NCI-H2107 (cell line): ENCODE data around the gene ZNF436.
"Not testable (repeated sequence)": the region's sequence is repeated elsewhere in the genome, so short reads cannot be mapped to it uniquely, and the experiment has no call there.

Source experiments
- DNase-seq: peaks from one replicate; lab custom pipeline; 2025; lab: John Stamatoyannopoulos, UW

Gene ZNF436

GRCh38 chr1:23392125-23392855 lies 22.7 kb upstream of the ZNF436 start:
- no peak for DNase-seq

GRCh38 chr1:23389837-23390321 lies 20.2 kb upstream of the ZNF436 start:
- no peak for DNase-seq

- no peak for DNase-seq
These were observed 17.9 kb upstream of the ZNF436 start for GRCh38 chr1:23387494-23387893.

GRCh38 chr1:23385119-23385621 lies 15.5 kb upstream of the ZNF436 start:
- no peak for DNase-seq

- no peak for DNase-seq
These were observed 14.8 kb upstream of the ZNF436 start for GRCh38 chr1:23384312-23385058.

- DNase-seq = no peak
These were observed 14.1 kb upstream of the ZNF436 start for GRCh38 chr1:23383577-23384311.

GRCh38 chr1:23381233-23381885 lies 11.7 kb upstream of the ZNF436 start:
- no peak for DNase-seq

- DNase-seq = no peak
These were observed 11.1 kb upstream of the ZNF436 start for GRCh38 chr1:23380719-23381118.

- DNase-seq = not testable (repeated sequence)
These were observed 10.6 kb upstream of the ZNF436 start for GRCh38 chr1:23380236-23380635.

GRCh38 chr1:23376890-23377811 lies 7.5 kb upstream of the ZNF436 start:
- DNase-seq = no peak

GRCh38 chr1:23374079-23374735 lies 4.6 kb upstream of the ZNF436 start:
- not testable (repeated sequence) for DNase-seq

- DNase-seq = no peak
These were observed 2.6 kb upstream of the ZNF436 start for GRCh38 chr1:23371987-23372880.

GRCh38 chr1:23370709-23371584 lies 1.3 kb upstream of the ZNF436 start:
- no peak for DNase-seq

GRCh38 chr1:23370330-23370708 lies 683 bp upstream of the ZNF436 start:
- no peak for DNase-seq

- DNase-seq = peak; percentile 92
These were observed 888 bp downstream of the ZNF436 start for GRCh38 chr1:23368562-23369334.

- peak; percentile 97 for DNase-seq
These were observed 1.7 kb downstream of the ZNF436 start for GRCh38 chr1:23367791-23368561.

- DNase-seq = no peak
These were observed 2.2 kb downstream of the ZNF436 start for GRCh38 chr1:23367451-23367790.
